ENCODE results near the gene AKTIP.

The AKTIP gene

DNA sequence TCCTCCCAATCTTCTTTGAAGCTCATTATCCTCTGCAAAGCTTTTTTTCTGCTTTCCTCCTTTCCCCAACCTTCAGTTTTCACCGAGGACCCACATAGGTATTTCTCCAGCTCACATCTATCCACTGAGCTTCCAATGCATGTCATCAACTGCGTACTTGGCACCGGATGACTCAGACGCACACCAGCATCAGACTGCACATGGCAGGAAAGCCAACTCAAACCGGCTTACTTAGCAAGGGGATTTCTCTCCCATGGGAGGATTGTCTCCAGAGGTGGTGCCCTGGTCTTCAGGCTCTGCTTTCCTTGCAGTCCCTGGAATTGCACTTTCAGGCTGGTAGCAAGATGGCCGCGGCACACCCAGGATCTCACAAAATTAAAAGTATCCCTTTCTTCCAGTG lies 1.7 kb upstream of the AKTIP start:
- Histone ChIP-seq H3K4me1 (ENCODE audit: control insufficient read depth, insufficient read depth, low read depth, low read length) (peaks cover 9% of the 10 kb centered on the region), H2BK5ac (ENCODE audit: low read depth, low read length, poor library complexity, severe bottlenecking) (no peak overlapping the region), H4K91ac (ENCODE audit: low read length) (no peak overlapping the region), H3K9ac (ENCODE audit: low read length) (peak overlapping the region; percentile 87), H3K18ac (ENCODE audit: low read depth in 1 of 2, low read length in 2 of 2) (no peak overlapping the region), H3K4me2 (ENCODE audit: low read length, poor library complexity, severe bottlenecking) (peak overlapping the region; percentile 66), H3K36me3 (ENCODE audit: control insufficient read depth in 1 of 2, insufficient read depth in 2 of 2, low read depth in 1 of 2, low read length in 2 of 2) (no peaks in the 10 kb centered on the region), H2BK120ac (ENCODE audit: low read depth, low read length) (no peak overlapping the region), H4K8ac (ENCODE audit: low read length) (peak overlapping the region; percentile 99), H3K27ac (ENCODE audit: low read length, poor library complexity, severe bottlenecking) (peak overlapping the region; percentile 95), H3K27me3 (ENCODE audit: control insufficient read depth in 1 of 2, insufficient read depth in 1 of 2, low read length in 2 of 2) (no peaks in the 10 kb centered on the region), H3K14ac (ENCODE audit: low read length in 2 of 2) (no peak overlapping the region), H2AK5ac (ENCODE audit: low read length, severe bottlenecking) (peak overlapping the region; percentile 60), H3K23ac (ENCODE audit: low read length in 2 of 2) (no peak overlapping the region), H3K9me3 (ENCODE audit: control insufficient read depth, low read length) (no peaks in the 10 kb centered on the region), H2AFZ (ENCODE audit: low read depth, low read length) (no peak overlapping the region), H2BK12ac (ENCODE audit: low read length in 2 of 2) (peak overlapping the region in 1 of 2 experiments; percentile 4), H2BK15ac (ENCODE audit: low read depth, poor library complexity, severe bottlenecking) (no peak overlapping the region), H3K4ac (ENCODE audit: low read depth in 1 of 2, low read length in 2 of 2) (peak overlapping the region; percentile 35 to 59), H3K79me1 (replicated peaks; ENCODE audit: low read length, poor library complexity, severe bottlenecking) (peaks cover 17% of the 10 kb centered on the region), H3K4me3 (ENCODE audit: insufficient read depth in 1 of 2, low read depth in 1 of 2, low read length in 2 of 2) (peak overlapping the region in 1 of 2 experiments; percentile 78)
- WGBS = 87% methylated on average over 7 of the region's 7 CpGs
- DNase-seq = peak; percentile 32

DNA sequence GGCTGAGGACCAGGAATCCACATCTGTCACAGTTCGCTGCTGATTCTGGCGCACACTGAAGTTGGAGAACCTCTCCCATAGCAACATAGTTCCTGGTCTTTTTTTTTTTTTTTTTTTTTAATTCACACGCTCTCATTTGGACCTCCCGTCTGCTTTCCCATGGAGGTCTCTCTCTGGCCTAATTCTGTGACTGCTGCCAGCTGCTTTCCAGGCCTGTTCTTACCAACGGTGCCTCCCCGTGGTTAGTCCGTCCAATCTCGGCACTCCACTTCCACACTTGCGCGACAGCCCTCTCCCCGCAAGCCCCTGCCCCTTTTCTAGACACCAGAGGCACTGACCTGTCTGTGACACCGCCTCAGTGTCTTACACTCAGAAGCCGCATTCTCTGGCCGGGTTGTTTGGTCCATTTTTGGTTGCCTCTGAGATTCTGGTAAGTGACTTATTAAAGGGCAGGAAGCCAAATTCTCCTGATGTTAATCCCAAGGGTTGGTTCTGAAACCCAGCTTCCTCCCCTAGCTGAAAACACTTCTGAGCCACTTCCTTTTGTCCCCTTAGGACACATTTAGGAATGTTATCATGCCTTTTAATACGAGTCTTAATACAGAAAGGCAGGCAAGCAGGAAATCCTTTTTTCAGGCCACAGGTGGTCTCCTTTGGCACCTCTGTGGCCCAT lies 1.1 kb upstream of the AKTIP start:
- peak overlapping the region; percentile 60 for H2AK5ac ChIP-seq (ENCODE audit: low read length, severe bottlenecking)
- DNase-seq = peak; percentile 46
- H3K4me1 ChIP-seq (ENCODE audit: control insufficient read depth, insufficient read depth, low read depth, low read length) = peaks cover 9% of the 10 kb centered on the region
- peak overlapping the region; percentile 68 for H2BK120ac ChIP-seq (ENCODE audit: low read depth, low read length)
- 21% methylated on average over 11 of the region's 15 CpGs for WGBS
- peak overlapping the region; percentile 59 to 85 for H3K4ac ChIP-seq (ENCODE audit: low read depth in 1 of 2, low read length in 2 of 2)
- no peaks in the 10 kb centered on the region for H3K27me3 ChIP-seq (ENCODE audit: control insufficient read depth in 1 of 2, insufficient read depth in 1 of 2, low read length in 2 of 2)
- H4K8ac ChIP-seq (ENCODE audit: low read length) = peak overlapping the region; percentile 99
- peak overlapping the region in 1 of 2 experiments; percentile 19 for H3K14ac ChIP-seq (ENCODE audit: low read length in 2 of 2)
- H3K4me2 ChIP-seq (ENCODE audit: low read length, poor library complexity, severe bottlenecking) = peak overlapping the region; percentile 66
- peak overlapping the region; percentile 91 for H4K91ac ChIP-seq (ENCODE audit: low read length)
- peak overlapping the region; percentile 95 for H3K27ac ChIP-seq (ENCODE audit: low read length, poor library complexity, severe bottlenecking)
- peak overlapping the region; percentile 87 for H3K9ac ChIP-seq (ENCODE audit: low read length)
- H2BK15ac ChIP-seq (ENCODE audit: low read depth, poor library complexity, severe bottlenecking) = no peak overlapping the region
- no peaks in the 10 kb centered on the region for H3K9me3 ChIP-seq (ENCODE audit: control insufficient read depth, low read length)
- no peak overlapping the region for H2BK5ac ChIP-seq (ENCODE audit: low read depth, low read length, poor library complexity, severe bottlenecking)
- H3K18ac ChIP-seq (ENCODE audit: low read depth in 1 of 2, low read length in 2 of 2) = peak overlapping the region; percentile 31 to 90
- peaks cover 0 to 1% of the 10 kb centered on the region in 2 experiments for H3K36me3 ChIP-seq (ENCODE audit: control insufficient read depth in 1 of 2, insufficient read depth in 2 of 2, low read depth in 1 of 2, low read length in 2 of 2)
- no peak overlapping the region for H2BK12ac ChIP-seq (ENCODE audit: low read length in 2 of 2)
- H3K79me1 ChIP-seq (replicated peaks; ENCODE audit: low read length, poor library complexity, severe bottlenecking) = peaks cover 17% of the 10 kb centered on the region
- no peak overlapping the region for H2AFZ ChIP-seq (ENCODE audit: low read depth, low read length)
- H3K23ac ChIP-seq (ENCODE audit: low read length in 2 of 2) = no peak overlapping the region
- H3K4me3 ChIP-seq (ENCODE audit: insufficient read depth in 1 of 2, low read depth in 1 of 2, low read length in 2 of 2) = peak overlapping the region in 1 of 2 experiments; percentile 78

DNA sequence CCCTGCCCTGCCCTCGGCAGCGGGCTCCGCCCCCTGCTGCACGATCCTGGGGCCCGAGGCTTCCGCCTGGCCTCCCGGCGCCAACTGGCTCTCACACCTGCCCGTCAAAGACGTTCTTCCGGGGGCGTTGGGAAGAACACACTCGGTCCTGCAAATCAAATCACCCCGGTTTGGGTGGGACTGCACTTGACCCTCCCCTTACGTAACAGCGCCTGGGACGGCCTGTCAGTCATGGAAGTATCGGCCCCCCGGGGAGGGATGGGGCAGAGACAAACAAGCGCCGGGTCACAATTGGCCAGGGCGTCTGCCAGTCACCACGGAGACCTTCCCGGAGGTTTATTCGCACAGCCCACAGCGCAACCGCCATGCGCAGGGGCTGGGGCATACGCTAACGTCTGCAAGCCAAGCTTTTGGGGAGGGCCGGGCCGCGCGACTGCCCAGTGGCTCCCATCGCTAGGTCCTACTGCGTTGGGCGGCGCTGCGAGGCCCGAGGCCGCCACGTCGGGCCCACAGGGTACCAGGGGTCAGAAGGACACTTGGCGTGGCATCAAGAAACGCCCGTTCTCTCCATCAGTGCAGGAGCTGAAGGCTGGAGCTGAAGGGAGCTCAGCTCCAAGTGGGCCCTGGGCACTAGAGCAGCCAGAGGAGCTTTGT lies 388 bp upstream of the AKTIP start:
- no peak overlapping the region for H2BK5ac ChIP-seq (ENCODE audit: low read depth, low read length, poor library complexity, severe bottlenecking)
- peaks cover 9% of the 10 kb centered on the region for H3K4me1 ChIP-seq (ENCODE audit: control insufficient read depth, insufficient read depth, low read depth, low read length)
- H3K23ac ChIP-seq (ENCODE audit: low read length in 2 of 2) = peak overlapping the region in 1 of 2 experiments; percentile 35
- peak overlapping the region; percentile 95 for H3K27ac ChIP-seq (ENCODE audit: low read length, poor library complexity, severe bottlenecking)
- H2BK12ac ChIP-seq (ENCODE audit: low read length in 2 of 2) = no peak overlapping the region
- no peaks in the 10 kb centered on the region for H3K27me3 ChIP-seq (ENCODE audit: control insufficient read depth in 1 of 2, insufficient read depth in 1 of 2, low read length in 2 of 2)
- peak overlapping the region; percentile 60 for H2AFZ ChIP-seq (ENCODE audit: low read depth, low read length)
- H2BK15ac ChIP-seq (ENCODE audit: low read depth, poor library complexity, severe bottlenecking) = no peak overlapping the region
- peak overlapping the region; percentile 75 for H2AK5ac ChIP-seq (ENCODE audit: low read length, severe bottlenecking)
- H3K18ac ChIP-seq (ENCODE audit: low read depth in 1 of 2, low read length in 2 of 2) = peak overlapping the region; percentile 81 to 91
- peak overlapping the region; percentile 57 to 85 for H3K4ac ChIP-seq (ENCODE audit: low read depth in 1 of 2, low read length in 2 of 2)
- peak overlapping the region in 1 of 2 experiments; percentile 73 for H3K14ac ChIP-seq (ENCODE audit: low read length in 2 of 2)
- peak overlapping the region; percentile 74 for H3K4me2 ChIP-seq (ENCODE audit: low read length, poor library complexity, severe bottlenecking)
- H3K9ac ChIP-seq (ENCODE audit: low read length) = peak overlapping the region; percentile 87
- peak; percentile 100 for DNase-seq
- H4K91ac ChIP-seq (ENCODE audit: low read length) = peak overlapping the region; percentile 75
- peak overlapping the region; percentile 98 for H4K8ac ChIP-seq (ENCODE audit: low read length)
- H3K9me3 ChIP-seq (ENCODE audit: control insufficient read depth, low read length) = no peaks in the 10 kb centered on the region
- under 1% methylated on average over 45 of the region's 46 CpGs for WGBS
- H3K36me3 ChIP-seq (ENCODE audit: control insufficient read depth in 1 of 2, insufficient read depth in 2 of 2, low read depth in 1 of 2, low read length in 2 of 2) = peaks cover 0 to 9% of the 10 kb centered on the region in 2 experiments
- peaks cover 17% of the 10 kb centered on the region for H3K79me1 ChIP-seq (replicated peaks; ENCODE audit: low read length, poor library complexity, severe bottlenecking)
- H2BK120ac ChIP-seq (ENCODE audit: low read depth, low read length) = peak overlapping the region; percentile 68
- H3K4me3 ChIP-seq (ENCODE audit: insufficient read depth in 1 of 2, low read depth in 1 of 2, low read length in 2 of 2) = peak overlapping the region; percentile 78 to 87

DNA sequence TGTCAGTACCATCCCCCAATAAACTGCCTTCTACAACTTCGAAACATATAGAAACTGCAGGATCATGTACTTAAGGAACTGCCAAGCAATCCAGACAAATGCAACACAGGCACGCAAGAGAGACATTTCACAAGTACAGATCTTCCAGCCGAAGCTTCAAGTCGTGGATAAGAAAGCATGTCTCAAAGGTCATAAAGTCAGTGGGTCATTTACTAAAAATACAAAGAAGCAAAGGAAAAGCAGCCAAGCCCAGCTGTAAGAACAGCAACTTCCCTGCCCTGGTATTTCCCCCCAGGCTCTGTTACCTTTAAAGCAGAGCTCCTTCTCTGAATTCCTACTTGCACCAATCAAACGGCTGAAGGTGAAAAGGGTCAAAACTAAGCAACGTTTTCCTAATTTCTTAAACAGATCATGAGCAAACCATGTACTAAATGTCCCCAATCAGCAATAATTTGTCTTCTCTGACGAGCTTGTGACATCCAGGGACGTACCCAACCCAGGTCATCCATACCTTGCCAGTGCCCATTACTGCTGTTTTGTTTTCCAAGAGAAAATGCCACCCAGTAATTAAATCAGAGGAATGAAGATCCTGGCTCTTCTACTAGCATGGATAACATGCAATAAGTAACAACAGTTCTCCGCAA lies 1.7 kb downstream of the AKTIP start:
- Histone ChIP-seq H3K79me1 (replicated peaks; ENCODE audit: low read length, poor library complexity, severe bottlenecking) (peaks cover 21% of the 10 kb centered on the region), H3K4me2 (ENCODE audit: low read length, poor library complexity, severe bottlenecking) (peak overlapping the region; percentile 9), H3K27ac (ENCODE audit: low read length, poor library complexity, severe bottlenecking) (no peak overlapping the region), H2BK12ac (ENCODE audit: low read length in 2 of 2) (no peak overlapping the region), H3K23ac (ENCODE audit: low read length in 2 of 2) (no peak overlapping the region), H2AFZ (ENCODE audit: low read depth, low read length) (no peak overlapping the region), H4K8ac (ENCODE audit: low read length) (no peak overlapping the region), H3K9me3 (ENCODE audit: control insufficient read depth, low read length) (no peaks in the 10 kb centered on the region), H2BK120ac (ENCODE audit: low read depth, low read length) (no peak overlapping the region), H3K18ac (ENCODE audit: low read depth in 1 of 2, low read length in 2 of 2) (no peak overlapping the region), H3K27me3 (ENCODE audit: control insufficient read depth in 1 of 2, insufficient read depth in 1 of 2, low read length in 2 of 2) (no peaks in the 10 kb centered on the region), H4K91ac (ENCODE audit: low read length) (no peak overlapping the region), H3K9ac (ENCODE audit: low read length) (peak overlapping the region; percentile 85), H3K14ac (ENCODE audit: low read length in 2 of 2) (no peak overlapping the region), H3K36me3 (ENCODE audit: control insufficient read depth in 1 of 2, insufficient read depth in 2 of 2, low read depth in 1 of 2, low read length in 2 of 2) (peaks cover 12 to 26% of the 10 kb centered on the region in 2 experiments), H3K4me1 (ENCODE audit: control insufficient read depth, insufficient read depth, low read depth, low read length) (peaks cover 9% of the 10 kb centered on the region), H2BK15ac (ENCODE audit: low read depth, poor library complexity, severe bottlenecking) (no peak overlapping the region), H2AK5ac (ENCODE audit: low read length, severe bottlenecking) (no peak overlapping the region), H3K4me3 (ENCODE audit: insufficient read depth in 1 of 2, low read depth in 1 of 2, low read length in 2 of 2) (peak overlapping the region in 1 of 2 experiments; percentile 84), H2BK5ac (ENCODE audit: low read depth, low read length, poor library complexity, severe bottlenecking) (no peak overlapping the region), H3K4ac (ENCODE audit: low read depth in 1 of 2, low read length in 2 of 2) (no peak overlapping the region)
- WGBS = 62% methylated on average over 9 of the region's 9 CpGs
- DNase-seq = peak; percentile 68

Measured in mesenchymal stem cell (in vitro differentiated cells and primary cell).